LHCN-M2 (cell line): Measurements from ENCODE around the gene ADARB2. TPM values are rescaled to one million over a fixed set of nuclear protein-coding genes. Genes with fewer than 3 reads are reported as not detected.

Experiments used
- DNase-seq: peaks from one replicate; pipeline ENCODE4 v3.0.0-alpha.2; 2012; ENCODE audit warnings: low read depth
- total RNA-seq: library from RNA; depleted of rRNA; stranded (reverse); fragments of >200 nt; gene quantifications from 2 replicates; pipeline ENCODE4 v1.2.3, GENCODE V29; 2014

ADARB2 gene
- total RNA-seq, 1 experiment from 2014 or later, result 0.11 TPM

- no peak for DNase-seq
Observed at GRCh38 chr10:1211844-1212570, 525.3 kb downstream of the ADARB2 start.

- no peak for DNase-seq
Observed at GRCh38 chr10:1210667-1211066, 526.7 kb downstream of the ADARB2 start.

GRCh38 chr10:1209355-1209979 lies 527.9 kb downstream of the ADARB2 start:
- no peak for DNase-seq

- no peak for DNase-seq
Observed at GRCh38 chr10:1208366-1209311, 528.7 kb downstream of the ADARB2 start.

GRCh38 chr10:1206601-1207000 lies 530.7 kb downstream of the ADARB2 start:
- no peak for DNase-seq

GRCh38 chr10:1206101-1206500 lies 531.2 kb downstream of the ADARB2 start:
- DNase-seq, result no peak

GRCh38 chr10:1205450-1206030 lies 531.8 kb downstream of the ADARB2 start:
- DNase-seq, result no peak

GRCh38 chr10:1204434-1205326 lies 532.6 kb downstream of the ADARB2 start:
- no peak for DNase-seq

- DNase-seq, result no peak
Observed at GRCh38 chr10:1203704-1204103, 533.6 kb downstream of the ADARB2 start.

GRCh38 chr10:1203216-1203615 lies 534.1 kb downstream of the ADARB2 start:
- DNase-seq, result no peak

- no peak for DNase-seq
Observed at GRCh38 chr10:1202343-1202742, 535.0 kb downstream of the ADARB2 start.

GRCh38 chr10:1200866-1201807 lies 536.2 kb downstream of the ADARB2 start:
- no peak for DNase-seq

GRCh38 chr10:1199897-1200721 lies 537.2 kb downstream of the ADARB2 start:
- no peak for DNase-seq

- DNase-seq, result no peak
Observed at GRCh38 chr10:1199345-1199673, 538.0 kb downstream of the ADARB2 start.

GRCh38 chr10:1198453-1199344 lies 538.6 kb downstream of the ADARB2 start:
- DNase-seq, result no peak

- no peak for DNase-seq
Observed at GRCh38 chr10:1197384-1197783, 539.9 kb downstream of the ADARB2 start.

- no peak for DNase-seq
Observed at GRCh38 chr10:1196656-1197055, 540.7 kb downstream of the ADARB2 start.

- no peak for DNase-seq
Observed at GRCh38 chr10:1195828-1196227, 541.5 kb downstream of the ADARB2 start.
